AG04449 (cell line): ENCODE results near the gene RNF144A.

Experiments used
- CTCF ChIA-PET: fragments of 350-600 bp; formaldehyde crosslinking; extraction: SDS; loops from one replicate; lab custom pipeline; 2021; ENCODE audit warnings: antibody characterized with exemption; lab: Yijun Ruan, JAX
- POLR2A ChIA-PET: fragments of 400-600, 350-600 bp; formaldehyde crosslinking; extraction: SDS; loops from one replicate; lab custom pipeline; 2020; ENCODE audit warnings: antibody characterized with exemption, inconsistent platforms; lab: Yijun Ruan, JAX
- DNase-seq: peaks from one replicate; pipeline ENCODE4 v3.0.0-alpha.2; 2010; ENCODE audit warnings: low read depth, low spot score
- H3K4me3 ChIP-seq: 2 replicates; pipeline ENCODE4 v1.5.1; 2011; ENCODE audit warnings: low read depth, mild to moderate bottlenecking, control low read depth, low read length
- TF ChIP-seq, protein P1 (sequence below): IDR thresholded peaks from one replicate; pipeline ENCODE4 v1.5.1; 2011; ENCODE audit warnings: mild to moderate bottlenecking, moderate library complexity, low read length, control low read depth, inconsistent platforms; ENCODE audit not compliant: insufficient read depth; ENCODE audit errors: missing control alignments

RNF144A gene

GRCh38 chr2:7068457-7068856 is 151.2 kb downstream of the RNF144A start:
- ChIA-PET POLR2A (no interaction called here), CTCF (no interaction called here)
- no peak overlapping the region for H3K4me3 ChIP-seq
- no peak for DNase-seq
- TF ChIP-seq, protein P1, sequence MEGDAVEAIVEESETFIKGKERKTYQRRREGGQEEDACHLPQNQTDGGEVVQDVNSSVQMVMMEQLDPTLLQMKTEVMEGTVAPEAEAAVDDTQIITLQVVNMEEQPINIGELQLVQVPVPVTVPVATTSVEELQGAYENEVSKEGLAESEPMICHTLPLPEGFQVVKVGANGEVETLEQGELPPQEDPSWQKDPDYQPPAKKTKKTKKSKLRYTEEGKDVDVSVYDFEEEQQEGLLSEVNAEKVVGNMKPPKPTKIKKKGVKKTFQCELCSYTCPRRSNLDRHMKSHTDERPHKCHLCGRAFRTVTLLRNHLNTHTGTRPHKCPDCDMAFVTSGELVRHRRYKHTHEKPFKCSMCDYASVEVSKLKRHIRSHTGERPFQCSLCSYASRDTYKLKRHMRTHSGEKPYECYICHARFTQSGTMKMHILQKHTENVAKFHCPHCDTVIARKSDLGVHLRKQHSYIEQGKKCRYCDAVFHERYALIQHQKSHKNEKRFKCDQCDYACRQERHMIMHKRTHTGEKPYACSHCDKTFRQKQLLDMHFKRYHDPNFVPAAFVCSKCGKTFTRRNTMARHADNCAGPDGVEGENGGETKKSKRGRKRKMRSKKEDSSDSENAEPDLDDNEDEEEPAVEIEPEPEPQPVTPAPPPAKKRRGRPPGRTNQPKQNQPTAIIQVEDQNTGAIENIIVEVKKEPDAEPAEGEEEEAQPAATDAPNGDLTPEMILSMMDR, result no peak

DNA sequence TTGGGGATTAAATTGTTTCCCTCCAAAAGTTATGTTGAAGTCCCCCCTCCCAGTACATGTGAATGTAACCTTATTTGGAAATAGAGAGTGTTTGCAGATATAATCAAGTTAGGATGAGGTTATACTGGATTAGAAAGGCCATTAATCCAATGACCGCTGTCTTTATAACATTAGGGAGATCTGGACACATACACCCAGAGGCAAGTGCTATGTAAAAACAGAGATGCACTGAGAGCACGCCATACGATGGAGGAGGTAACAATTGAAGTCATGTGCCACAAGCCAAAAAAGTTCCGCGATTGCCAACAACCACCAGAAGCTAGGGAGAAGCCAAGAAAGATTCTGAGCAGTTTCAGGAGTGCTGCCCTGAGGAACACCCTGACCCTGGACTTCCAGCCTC is 153.3 kb downstream of the RNF144A start:
- DNase-seq, result no peak
- no peak overlapping the region for H3K4me3 ChIP-seq
- ChIA-PET CTCF (interaction anchor here (1.2 kb wide), 1 partner anchor 27 kb away, joined by 3 read pairs; no protein-coding TSS in a partner anchor), POLR2A (no interaction called here)
- TF ChIP-seq, protein P1, result no peak

DNA sequence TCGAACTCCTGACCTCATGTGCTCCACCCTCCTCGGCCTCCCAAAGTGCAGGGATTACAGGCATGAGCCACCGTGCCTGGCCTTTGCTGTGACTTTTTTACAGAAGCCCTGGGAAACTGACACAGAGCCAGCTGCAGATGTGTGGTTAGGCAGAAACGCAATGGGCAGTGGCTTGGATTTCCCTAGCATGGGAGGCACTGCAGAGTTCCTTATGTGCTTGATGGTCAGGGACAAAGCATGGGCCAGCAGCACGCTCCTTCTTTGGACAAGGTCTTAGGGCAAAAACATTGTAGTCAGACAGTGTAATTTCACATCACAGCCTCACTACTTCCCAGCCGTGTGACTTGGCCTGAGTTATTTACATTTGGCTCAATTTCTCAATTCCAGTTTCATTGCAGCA is 153.9 kb downstream of the RNF144A start:
- TF ChIP-seq, protein P1, result no peak
- ChIA-PET POLR2A (no interaction called here), CTCF (no interaction called here)
- H3K4me3 ChIP-seq, result no peak overlapping the region
- DNase-seq, result no peak

- CTCF ChIA-PET, result interaction anchor here (1.1 kb wide), 1 partner anchor 28 kb away, joined by 3 read pairs; no protein-coding TSS in a partner anchor
- POLR2A ChIA-PET, result no interaction called here
- no peak for DNase-seq
- no peak overlapping the region for H3K4me3 ChIP-seq
- TF ChIP-seq, protein P1, result no peak
These were observed 154.8 kb downstream of the RNF144A start for GRCh38 chr2:7071916-7072556.

DNA sequence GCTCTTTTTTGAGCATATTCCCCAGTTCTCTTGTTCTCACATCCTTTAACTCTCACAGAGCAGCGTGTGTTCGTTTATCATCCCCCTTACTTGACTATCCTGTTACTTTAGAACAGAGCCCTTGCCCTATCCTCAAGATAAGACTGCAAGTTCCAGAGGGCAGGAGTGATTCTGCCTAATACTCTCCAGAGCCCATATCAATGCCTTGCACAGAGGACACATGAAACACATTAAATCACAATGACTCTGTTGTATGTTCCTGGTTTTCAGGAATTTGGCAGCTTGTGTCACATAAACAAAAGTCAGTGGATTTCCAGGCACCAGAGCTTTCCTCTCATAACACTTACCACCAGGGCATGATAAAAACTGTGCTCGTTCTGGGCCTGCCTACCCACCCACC is 156.7 kb downstream of the RNF144A start:
- TF ChIP-seq, protein P1, result no peak
- POLR2A ChIA-PET, result no interaction called here
- no peak for DNase-seq
- CTCF ChIA-PET, result no interaction called here
- H3K4me3 ChIP-seq, result no peak overlapping the region

- DNase-seq, result no peak
- TF ChIP-seq, protein P1, result no peak
- ChIA-PET POLR2A (no interaction called here), CTCF (no interaction called here)
- H3K4me3 ChIP-seq, result no peak overlapping the region
These were observed 158.6 kb downstream of the RNF144A start for GRCh38 chr2:7075834-7076233.
